ENCODE measurements around the gene TMEM127. TPM values are rescaled to one million over a fixed set of nuclear protein-coding genes. Genes with fewer than 3 reads are reported as not detected.

Gene TMEM127
- total and polyA plus RNA-seq, 2 experiments from 2014 or later: 34.0 to 43.6 TPM

DNA sequence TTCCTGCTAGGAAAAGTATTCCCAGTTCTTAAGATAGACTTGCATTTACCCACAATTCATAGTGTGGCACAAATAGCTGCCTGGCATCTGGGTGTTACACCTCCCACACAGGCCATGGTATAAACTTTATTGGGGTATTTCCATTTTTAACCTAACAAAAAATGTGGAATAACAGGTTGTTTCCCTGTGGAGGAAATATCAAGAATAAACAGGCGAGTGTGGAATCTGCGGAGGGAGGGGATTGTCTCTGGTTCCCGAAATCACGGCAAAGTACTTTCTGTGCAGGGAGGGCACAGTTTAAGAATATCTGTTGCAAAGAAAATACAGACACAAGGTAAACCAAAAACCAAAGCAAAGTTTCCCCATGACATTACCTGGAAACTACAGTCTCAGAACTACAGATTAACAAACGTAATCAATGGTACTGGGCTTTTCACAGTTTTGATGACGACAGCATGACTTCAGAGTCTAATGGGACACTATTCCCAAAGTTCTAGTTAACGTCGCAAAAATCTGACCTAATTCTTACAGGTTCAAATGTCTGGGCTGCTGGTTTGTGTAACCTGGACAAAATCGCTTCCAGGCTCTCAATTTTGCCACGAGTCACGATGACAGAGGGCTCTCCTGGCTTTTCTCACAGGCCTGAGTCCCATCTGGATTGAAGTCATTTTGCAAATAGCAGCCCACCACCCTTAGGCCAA lies 58.6 kb downstream of the TMEM127 start:
- Histone ChIP-seq H4K20me1 (ENCODE audit: insufficient read depth) (no peaks in the 10 kb centered on the region), H3K4me2 (ENCODE audit: unreplicated experiment) (peak overlapping the region; percentile 96), H3K36me3 (ENCODE audit: low read depth) (no peaks in the 10 kb centered on the region), H3K9me3 (ENCODE audit: low read depth) (no peaks in the 10 kb centered on the region), H3K27ac (peak overlapping the region; percentile 85), H3K79me2 (ENCODE audit: insufficient read depth) (peaks cover 88% of the 10 kb centered on the region), H2AFZ (no peak overlapping the region), H3K4me3 (peak overlapping the region; percentile 95), H3K9ac (peak overlapping the region; percentile 96), H3K9me2 (ENCODE audit: insufficient read depth) (no peaks in the 10 kb centered on the region), H3F3A (ENCODE audit: insufficient read depth) (peaks cover 47% of the 10 kb centered on the region), H3K27me3 (replicated peaks; ENCODE audit: insufficient read depth) (no peaks in the 10 kb centered on the region), H3K4me1 (ENCODE audit: insufficient read depth) (peaks cover 55% of the 10 kb centered on the region)
- DNase-seq: peak; percentile 69
- TF ChIP-seq EZH2 (IDR thresholded peaks at IDR 0.05; ENCODE audit: insufficient read depth, poor library complexity, severe bottlenecking): no peak
- TF ChIP-seq EZH2phosphoT487 (IDR thresholded peaks at IDR 0.05; ENCODE audit: insufficient read depth, low read depth): no peak
- 7 to 10% methylated on average over 11 of the region's 11 CpGs for WGBS, 2 experiments (ENCODE audit: low coverage in 1 of 2, low lambda C conversion rate in 2 of 2, missing lambda C conversion rate in 2 of 2)
- in situ Hi-C loops (cut with MboI): no loop called here

DNA sequence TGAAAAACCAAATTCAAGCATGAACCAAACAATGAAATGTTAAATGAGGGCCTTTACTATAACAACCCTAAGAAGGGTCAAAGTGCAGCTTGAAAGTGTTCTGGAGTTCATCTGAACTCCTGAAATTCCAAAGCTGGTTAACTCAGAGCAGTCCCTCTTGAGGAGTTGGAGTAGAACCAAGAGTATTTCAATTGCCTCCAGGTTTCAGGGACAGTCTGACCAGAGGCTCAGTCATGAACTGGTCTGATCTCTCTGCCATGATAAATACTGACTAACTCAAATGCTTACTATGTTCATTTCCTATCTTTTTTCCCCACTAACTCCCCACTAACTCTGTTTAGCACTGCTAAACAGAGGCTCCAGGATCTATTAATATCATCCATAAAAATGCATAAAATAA lies 59.9 kb downstream of the TMEM127 start:
- peak; percentile 92 for DNase-seq
- peaks cover 64% of the 10 kb centered on the region for H3K4me1 ChIP-seq (ENCODE audit: insufficient read depth)
- H3K27me3 ChIP-seq (replicated peaks; ENCODE audit: insufficient read depth): no peaks in the 10 kb centered on the region
- in situ Hi-C loops (cut with MboI): no loop called here
- peaks cover 56% of the 10 kb centered on the region for H3F3A ChIP-seq (ENCODE audit: insufficient read depth)
- peak overlapping the region; percentile 68 for H3K4me2 ChIP-seq (ENCODE audit: unreplicated experiment)
- H3K9me3 ChIP-seq (ENCODE audit: low read depth): no peaks in the 10 kb centered on the region
- no peak for TF ChIP-seq EZH2phosphoT487 (IDR thresholded peaks at IDR 0.05; ENCODE audit: insufficient read depth, low read depth)
- TF ChIP-seq EZH2 (IDR thresholded peaks at IDR 0.05; ENCODE audit: insufficient read depth, poor library complexity, severe bottlenecking): no peak
- H3K9ac ChIP-seq: peak overlapping the region; percentile 78
- H3K36me3 ChIP-seq (ENCODE audit: low read depth): no peaks in the 10 kb centered on the region
- H2AFZ ChIP-seq: no peak overlapping the region
- H3K27ac ChIP-seq: peak overlapping the region; percentile 85
- H3K79me2 ChIP-seq (ENCODE audit: insufficient read depth): peaks cover 91% of the 10 kb centered on the region
- H4K20me1 ChIP-seq (ENCODE audit: insufficient read depth): no peaks in the 10 kb centered on the region
- no peaks in the 10 kb centered on the region for H3K9me2 ChIP-seq (ENCODE audit: insufficient read depth)
- H3K4me3 ChIP-seq: peak overlapping the region; percentile 44

DNA sequence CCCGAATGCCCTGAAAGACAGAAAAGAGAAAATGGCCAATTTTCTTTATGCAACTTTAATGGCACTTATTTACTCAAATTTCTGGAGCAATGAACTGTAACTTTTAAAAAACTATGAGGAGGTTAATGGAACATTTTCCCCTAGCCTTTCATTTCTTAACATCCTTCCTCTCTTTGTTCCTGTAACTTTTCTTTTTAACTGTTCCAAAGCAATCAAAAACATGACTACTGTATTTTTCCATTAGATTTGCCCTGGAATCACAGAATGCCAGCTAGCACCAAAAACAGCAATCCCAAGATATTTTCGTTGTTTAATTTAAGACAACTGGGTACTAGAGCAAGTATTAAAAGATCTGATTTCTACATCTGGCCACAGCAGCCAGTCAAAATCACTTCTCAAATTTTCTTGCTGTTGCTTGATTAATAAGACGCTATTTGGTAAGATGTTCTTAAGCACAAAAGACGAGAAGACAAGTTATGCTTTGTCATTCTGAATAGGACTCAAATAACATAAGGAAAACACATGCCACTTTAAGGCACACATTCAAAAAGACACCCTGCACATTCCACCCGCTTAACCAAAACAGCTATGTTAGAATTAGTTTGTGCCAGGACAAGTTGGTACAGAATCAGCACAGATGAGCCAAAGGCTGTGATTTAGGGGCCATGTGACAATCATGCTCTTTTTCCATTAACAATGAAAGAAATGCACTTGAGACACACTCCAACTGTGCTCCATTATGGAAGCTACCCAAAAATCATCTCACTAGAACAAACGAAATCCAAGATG lies 60.8 kb downstream of the TMEM127 start:
- H3K27me3 ChIP-seq (replicated peaks; ENCODE audit: insufficient read depth): no peaks in the 10 kb centered on the region
- H3K4me2 ChIP-seq (ENCODE audit: unreplicated experiment): peak overlapping the region; percentile 68
- peak overlapping the region; percentile 78 for H3K9ac ChIP-seq
- no peaks in the 10 kb centered on the region for H3K9me3 ChIP-seq (ENCODE audit: low read depth)
- 0 out of 2 replicates have a peak overlapping the region, but pooled peaks have one; percentile 13 for H2AFZ ChIP-seq
- H3K9me2 ChIP-seq (ENCODE audit: insufficient read depth): no peaks in the 10 kb centered on the region
- H3K4me3 ChIP-seq: peak overlapping the region; percentile 44
- H3F3A ChIP-seq (ENCODE audit: insufficient read depth): peaks cover 56% of the 10 kb centered on the region
- peak; percentile 67 for DNase-seq
- TF ChIP-seq EZH2 (IDR thresholded peaks at IDR 0.05; ENCODE audit: insufficient read depth, poor library complexity, severe bottlenecking) (no peak), EZH2phosphoT487 (IDR thresholded peaks at IDR 0.05; ENCODE audit: insufficient read depth, low read depth) (no peak)
- peak overlapping the region; percentile 85 for H3K27ac ChIP-seq
- no peaks in the 10 kb centered on the region for H3K36me3 ChIP-seq (ENCODE audit: low read depth)
- WGBS, 2 experiments (ENCODE audit: low coverage in 1 of 2, low lambda C conversion rate in 2 of 2, missing lambda C conversion rate in 2 of 2): 3 to 6% methylated on average over 6 of the region's 6 CpGs
- H3K4me1 ChIP-seq (ENCODE audit: insufficient read depth): peaks cover 64% of the 10 kb centered on the region
- no peaks in the 10 kb centered on the region for H4K20me1 ChIP-seq (ENCODE audit: insufficient read depth)
- in situ Hi-C loops (cut with MboI): no loop called here
- H3K79me2 ChIP-seq (ENCODE audit: insufficient read depth): peaks cover 91% of the 10 kb centered on the region

DNA sequence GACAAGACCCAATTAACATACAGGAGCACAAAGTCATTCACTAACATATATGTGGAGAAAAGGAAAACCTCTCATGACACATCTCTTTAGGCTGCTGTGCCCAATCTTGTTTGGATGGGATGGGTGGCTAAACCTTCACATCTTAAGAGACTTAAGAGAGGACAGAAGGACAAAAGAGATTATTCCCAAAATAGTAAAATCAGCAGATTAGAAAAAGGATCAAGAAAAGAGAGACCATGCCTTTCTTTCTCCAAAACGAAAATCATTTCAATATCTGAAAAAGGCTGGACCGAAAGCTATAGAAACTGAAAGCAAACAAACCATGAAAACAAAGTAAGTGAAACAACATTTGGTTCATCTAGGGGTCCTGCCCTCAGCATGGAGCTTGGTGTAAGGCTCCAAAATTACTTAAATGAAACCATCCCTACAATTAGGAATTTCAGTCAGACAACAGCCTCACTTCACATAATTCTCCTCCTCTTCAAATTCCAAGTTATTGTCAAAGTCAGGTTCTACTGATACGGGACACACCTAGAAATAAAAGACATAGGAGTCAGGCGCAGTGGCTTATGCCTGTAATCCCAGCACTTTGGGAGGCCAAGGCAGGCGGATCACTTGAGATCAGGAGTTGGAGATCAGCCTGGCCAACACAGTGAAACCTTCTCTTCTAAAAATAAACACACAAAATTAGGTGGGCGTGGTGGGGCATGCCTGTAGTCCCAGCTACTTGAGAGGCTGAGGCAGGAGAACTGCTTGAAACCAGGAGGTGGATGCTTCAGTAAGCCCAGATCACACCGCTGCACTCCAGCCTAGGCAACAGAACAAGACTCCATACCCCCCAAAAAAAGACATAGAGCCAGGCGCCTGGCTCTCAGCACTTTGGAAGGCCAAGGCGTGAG lies 62.4 kb downstream of the TMEM127 start:
- Histone ChIP-seq H3F3A (ENCODE audit: insufficient read depth) (peaks cover 60% of the 10 kb centered on the region), H4K20me1 (ENCODE audit: insufficient read depth) (peaks cover 8% of the 10 kb centered on the region; the same call in 1 of the 2 replicates), H3K9ac (peak overlapping the region; percentile 78), H3K27me3 (replicated peaks; ENCODE audit: insufficient read depth) (no peaks in the 10 kb centered on the region), H3K9me2 (ENCODE audit: insufficient read depth) (no peaks in the 10 kb centered on the region), H3K4me3 (peak overlapping the region; percentile 43), H3K9me3 (ENCODE audit: low read depth) (no peaks in the 10 kb centered on the region), H3K27ac (peak overlapping the region; percentile 85), H3K4me1 (ENCODE audit: insufficient read depth) (peaks cover 73% of the 10 kb centered on the region), H3K36me3 (ENCODE audit: low read depth) (no peaks in the 10 kb centered on the region), H2AFZ (no peak overlapping the region), H3K79me2 (ENCODE audit: insufficient read depth) (peaks cover 96% of the 10 kb centered on the region), H3K4me2 (ENCODE audit: unreplicated experiment) (peak overlapping the region; percentile 68)
- no peak for TF ChIP-seq EZH2phosphoT487 (IDR thresholded peaks at IDR 0.05; ENCODE audit: insufficient read depth, low read depth)
- TF ChIP-seq EZH2 (IDR thresholded peaks at IDR 0.05; ENCODE audit: insufficient read depth, poor library complexity, severe bottlenecking): no peak
- peak; percentile 51 for DNase-seq
- 57 to 65% methylated on average over 9 of the region's 9 CpGs for WGBS, 2 experiments (ENCODE audit: low coverage in 1 of 2, low lambda C conversion rate in 2 of 2, missing lambda C conversion rate in 2 of 2)
- in situ Hi-C loops (cut with MboI): no loop called here
